Upper lobe of left lung (tissue), 4 donors: ENCODE data around the gene CACNG5.

Experiments used
- CTCF ChIP-seq, 6 experiments: fragments of 450-650 bp in 4 of 6; fragments of 200-600 bp in 2 of 6; sonication (generic) in 2 of 6; IDR thresholded peaks; one replicate each; pipeline ENCODE4 v1.5.1; 2016 to 2019; ENCODE audit warnings: antibody characterized with exemption in 6 of 6
- POLR2A ChIP-seq, 4 donors: fragments of 450-650 bp; IDR thresholded peaks; one replicate each; pipeline ENCODE4 v1.5.1; 2016 to 2017; ENCODE audit warnings: antibody characterized with exemption in 4 of 4, mild to moderate bottlenecking in 2 of 4

- TF ChIP-seq CTCF (IDR thresholded peaks at IDR 0.05) (no peak), POLR2A (IDR thresholded peaks at IDR 0.05) (no peak)
These were observed 24.4 kb downstream of the CACNG5 start for GRCh38 chr17:66859353-66859752.
